ENCODE data around the gene TRIM29. TPM values are rescaled to one million over a fixed set of nuclear protein-coding genes. Genes with fewer than 3 reads are reported as not detected.

TRIM29 gene
- total and polyA plus RNA-seq, 2 experiments from 2014 or later: 0.28 TPM; not detected in 1

DNA sequence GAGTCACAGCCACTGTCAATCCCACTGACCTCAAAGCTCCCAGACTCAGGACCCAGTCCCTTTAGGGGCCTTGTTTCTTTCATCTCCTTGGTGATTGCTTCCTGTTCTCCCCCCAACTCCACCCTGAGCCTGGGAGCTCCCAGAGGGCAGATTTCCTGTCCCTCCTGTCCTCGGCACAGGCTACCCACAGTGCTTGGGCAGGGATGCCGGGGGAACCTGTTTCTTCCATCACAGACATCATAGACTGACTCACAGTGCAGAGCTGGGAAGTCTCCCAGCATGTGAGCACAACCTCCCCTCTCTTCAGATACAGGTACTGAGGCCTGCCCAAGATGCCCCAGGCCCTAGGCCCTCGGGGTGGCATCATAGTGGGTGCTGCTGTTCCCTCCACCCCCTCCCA lies 16.6 kb downstream of the TRIM29 start:
- H2AFZ ChIP-seq: no peak overlapping the region
- H3K27ac ChIP-seq (ENCODE audit: low read depth): no peak overlapping the region
- DNase-seq (ENCODE audit: low spot score): no peak
- Mint-ChIP-seq H3K36me3 (ENCODE audit: low read depth) (no peaks in the 10 kb centered on the region; the same call in 2 of the 3 replicates), H3K4me1 (peaks cover 12% of the 10 kb centered on the region), H3K27ac (no peak overlapping the region), H3K9me3 (peaks cover 2% of the 10 kb centered on the region; the same call in 2 of the 3 replicates), H3K27me3 (ENCODE audit: insufficient read depth, low read depth, poor library complexity) (peaks cover 14% of the 10 kb centered on the region), H3K4me3 (no peak overlapping the region; the same call in 2 of the 3 replicates)
- H4K20me1 ChIP-seq (replicated peaks; ENCODE audit: insufficient read depth): no peaks in the 10 kb centered on the region
- no peak for ATAC-seq
- H3K36me3 ChIP-seq (ENCODE audit: insufficient read depth): no peaks in the 10 kb centered on the region
- H3K4me1 ChIP-seq (ENCODE audit: insufficient read depth): no peaks in the 10 kb centered on the region
- H3K79me2 ChIP-seq (replicated peaks; ENCODE audit: insufficient read depth): no peaks in the 10 kb centered on the region
- no peaks in the 10 kb centered on the region for H3F3A ChIP-seq (replicated peaks; ENCODE audit: low read depth)
- no peaks in the 10 kb centered on the region for H3K9me2 ChIP-seq (ENCODE audit: insufficient read depth)
- H3K27me3 ChIP-seq (ENCODE audit: insufficient read depth): no peaks in the 10 kb centered on the region
- H3K4me3 ChIP-seq: no peak overlapping the region
- H3K4me2 ChIP-seq: no peak overlapping the region
- TF ChIP-seq, protein P1, sequence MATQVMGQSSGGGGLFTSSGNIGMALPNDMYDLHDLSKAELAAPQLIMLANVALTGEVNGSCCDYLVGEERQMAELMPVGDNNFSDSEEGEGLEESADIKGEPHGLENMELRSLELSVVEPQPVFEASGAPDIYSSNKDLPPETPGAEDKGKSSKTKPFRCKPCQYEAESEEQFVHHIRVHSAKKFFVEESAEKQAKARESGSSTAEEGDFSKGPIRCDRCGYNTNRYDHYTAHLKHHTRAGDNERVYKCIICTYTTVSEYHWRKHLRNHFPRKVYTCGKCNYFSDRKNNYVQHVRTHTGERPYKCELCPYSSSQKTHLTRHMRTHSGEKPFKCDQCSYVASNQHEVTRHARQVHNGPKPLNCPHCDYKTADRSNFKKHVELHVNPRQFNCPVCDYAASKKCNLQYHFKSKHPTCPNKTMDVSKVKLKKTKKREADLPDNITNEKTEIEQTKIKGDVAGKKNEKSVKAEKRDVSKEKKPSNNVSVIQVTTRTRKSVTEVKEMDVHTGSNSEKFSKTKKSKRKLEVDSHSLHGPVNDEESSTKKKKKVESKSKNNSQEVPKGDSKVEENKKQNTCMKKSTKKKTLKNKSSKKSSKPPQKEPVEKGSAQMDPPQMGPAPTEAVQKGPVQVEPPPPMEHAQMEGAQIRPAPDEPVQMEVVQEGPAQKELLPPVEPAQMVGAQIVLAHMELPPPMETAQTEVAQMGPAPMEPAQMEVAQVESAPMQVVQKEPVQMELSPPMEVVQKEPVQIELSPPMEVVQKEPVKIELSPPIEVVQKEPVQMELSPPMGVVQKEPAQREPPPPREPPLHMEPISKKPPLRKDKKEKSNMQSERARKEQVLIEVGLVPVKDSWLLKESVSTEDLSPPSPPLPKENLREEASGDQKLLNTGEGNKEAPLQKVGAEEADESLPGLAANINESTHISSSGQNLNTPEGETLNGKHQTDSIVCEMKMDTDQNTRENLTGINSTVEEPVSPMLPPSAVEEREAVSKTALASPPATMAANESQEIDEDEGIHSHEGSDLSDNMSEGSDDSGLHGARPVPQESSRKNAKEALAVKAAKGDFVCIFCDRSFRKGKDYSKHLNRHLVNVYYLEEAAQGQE (IDR thresholded peaks at IDR 0.05; ENCODE audit: unreplicated experiment): no peak
- no peak for TF ChIP-seq CREB1 (CRISPR knock-in tag; IDR thresholded peaks at IDR 0.05; ENCODE audit: low read depth)
- TF ChIP-seq, protein P2, sequence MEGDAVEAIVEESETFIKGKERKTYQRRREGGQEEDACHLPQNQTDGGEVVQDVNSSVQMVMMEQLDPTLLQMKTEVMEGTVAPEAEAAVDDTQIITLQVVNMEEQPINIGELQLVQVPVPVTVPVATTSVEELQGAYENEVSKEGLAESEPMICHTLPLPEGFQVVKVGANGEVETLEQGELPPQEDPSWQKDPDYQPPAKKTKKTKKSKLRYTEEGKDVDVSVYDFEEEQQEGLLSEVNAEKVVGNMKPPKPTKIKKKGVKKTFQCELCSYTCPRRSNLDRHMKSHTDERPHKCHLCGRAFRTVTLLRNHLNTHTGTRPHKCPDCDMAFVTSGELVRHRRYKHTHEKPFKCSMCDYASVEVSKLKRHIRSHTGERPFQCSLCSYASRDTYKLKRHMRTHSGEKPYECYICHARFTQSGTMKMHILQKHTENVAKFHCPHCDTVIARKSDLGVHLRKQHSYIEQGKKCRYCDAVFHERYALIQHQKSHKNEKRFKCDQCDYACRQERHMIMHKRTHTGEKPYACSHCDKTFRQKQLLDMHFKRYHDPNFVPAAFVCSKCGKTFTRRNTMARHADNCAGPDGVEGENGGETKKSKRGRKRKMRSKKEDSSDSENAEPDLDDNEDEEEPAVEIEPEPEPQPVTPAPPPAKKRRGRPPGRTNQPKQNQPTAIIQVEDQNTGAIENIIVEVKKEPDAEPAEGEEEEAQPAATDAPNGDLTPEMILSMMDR (conservative IDR thresholded peaks at IDR 0.05; ENCODE audit: low read depth in 2 of 2): no peak
- TF ChIP-seq, protein P3, sequence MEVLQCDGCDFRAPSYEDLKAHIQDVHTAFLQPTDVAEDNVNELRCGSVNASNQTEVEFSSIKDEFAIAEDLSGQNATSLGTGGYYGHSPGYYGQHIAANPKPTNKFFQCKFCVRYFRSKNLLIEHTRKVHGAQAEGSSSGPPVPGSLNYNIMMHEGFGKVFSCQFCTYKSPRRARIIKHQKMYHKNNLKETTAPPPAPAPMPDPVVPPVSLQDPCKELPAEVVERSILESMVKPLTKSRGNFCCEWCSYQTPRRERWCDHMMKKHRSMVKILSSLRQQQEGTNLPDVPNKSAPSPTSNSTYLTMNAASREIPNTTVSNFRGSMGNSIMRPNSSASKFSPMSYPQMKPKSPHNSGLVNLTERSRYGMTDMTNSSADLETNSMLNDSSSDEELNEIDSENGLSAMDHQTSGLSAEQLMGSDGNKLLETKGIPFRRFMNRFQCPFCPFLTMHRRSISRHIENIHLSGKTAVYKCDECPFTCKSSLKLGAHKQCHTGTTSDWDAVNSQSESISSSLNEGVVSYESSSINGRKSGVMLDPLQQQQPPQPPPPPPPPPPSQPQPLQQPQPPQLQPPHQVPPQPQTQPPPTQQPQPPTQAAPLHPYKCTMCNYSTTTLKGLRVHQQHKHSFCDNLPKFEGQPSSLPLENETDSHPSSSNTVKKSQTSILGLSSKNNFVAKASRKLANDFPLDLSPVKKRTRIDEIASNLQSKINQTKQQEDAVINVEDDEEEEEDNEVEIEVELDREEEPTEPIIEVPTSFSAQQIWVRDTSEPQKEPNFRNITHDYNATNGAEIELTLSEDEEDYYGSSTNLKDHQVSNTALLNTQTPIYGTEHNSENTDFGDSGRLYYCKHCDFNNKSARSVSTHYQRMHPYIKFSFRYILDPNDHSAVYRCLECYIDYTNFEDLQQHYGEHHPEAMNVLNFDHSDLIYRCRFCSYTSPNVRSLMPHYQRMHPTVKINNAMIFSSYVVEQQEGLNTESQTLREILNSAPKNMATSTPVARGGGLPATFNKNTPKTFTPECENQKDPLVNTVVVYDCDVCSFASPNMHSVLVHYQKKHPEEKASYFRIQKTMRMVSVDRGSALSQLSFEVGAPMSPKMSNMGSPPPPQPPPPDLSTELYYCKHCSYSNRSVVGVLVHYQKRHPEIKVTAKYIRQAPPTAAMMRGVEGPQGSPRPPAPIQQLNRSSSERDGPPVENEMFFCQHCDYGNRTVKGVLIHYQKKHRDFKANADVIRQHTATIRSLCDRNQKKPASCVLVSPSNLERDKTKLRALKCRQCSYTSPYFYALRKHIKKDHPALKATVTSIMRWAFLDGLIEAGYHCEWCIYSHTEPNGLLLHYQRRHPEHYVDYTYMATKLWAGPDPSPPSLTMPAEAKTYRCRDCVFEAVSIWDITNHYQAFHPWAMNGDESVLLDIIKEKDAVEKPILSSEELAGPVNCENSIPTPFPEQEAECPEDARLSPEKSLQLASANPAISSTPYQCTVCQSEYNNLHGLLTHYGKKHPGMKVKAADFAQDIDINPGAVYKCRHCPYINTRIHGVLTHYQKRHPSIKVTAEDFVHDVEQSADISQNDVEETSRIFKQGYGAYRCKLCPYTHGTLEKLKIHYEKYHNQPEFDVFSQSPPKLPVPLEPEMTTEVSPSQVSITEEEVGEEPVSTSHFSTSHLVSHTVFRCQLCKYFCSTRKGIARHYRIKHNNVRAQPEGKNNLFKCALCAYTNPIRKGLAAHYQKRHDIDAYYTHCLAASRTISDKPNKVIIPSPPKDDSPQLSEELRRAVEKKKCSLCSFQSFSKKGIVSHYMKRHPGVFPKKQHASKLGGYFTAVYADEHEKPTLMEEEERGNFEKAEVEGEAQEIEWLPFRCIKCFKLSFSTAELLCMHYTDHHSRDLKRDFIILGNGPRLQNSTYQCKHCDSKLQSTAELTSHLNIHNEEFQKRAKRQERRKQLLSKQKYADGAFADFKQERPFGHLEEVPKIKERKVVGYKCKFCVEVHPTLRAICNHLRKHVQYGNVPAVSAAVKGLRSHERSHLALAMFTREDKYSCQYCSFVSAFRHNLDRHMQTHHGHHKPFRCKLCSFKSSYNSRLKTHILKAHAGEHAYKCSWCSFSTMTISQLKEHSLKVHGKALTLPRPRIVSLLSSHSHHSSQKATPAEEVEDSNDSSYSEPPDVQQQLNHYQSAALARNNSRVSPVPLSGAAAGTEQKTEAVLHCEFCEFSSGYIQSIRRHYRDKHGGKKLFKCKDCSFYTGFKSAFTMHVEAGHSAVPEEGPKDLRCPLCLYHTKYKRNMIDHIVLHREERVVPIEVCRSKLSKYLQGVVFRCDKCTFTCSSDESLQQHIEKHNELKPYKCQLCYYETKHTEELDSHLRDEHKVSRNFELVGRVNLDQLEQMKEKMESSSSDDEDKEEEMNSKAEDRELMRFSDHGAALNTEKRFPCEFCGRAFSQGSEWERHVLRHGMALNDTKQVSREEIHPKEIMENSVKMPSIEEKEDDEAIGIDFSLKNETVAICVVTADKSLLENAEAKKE (CRISPR knock-in tag; IDR thresholded peaks at IDR 0.05): no peak
- no peak for TF ChIP-seq EZH2 (IDR thresholded peaks at IDR 0.05; ENCODE audit: low read depth, unreplicated experiment)
- no peak for TF ChIP-seq POLR2AphosphoS5 (IDR thresholded peaks at IDR 0.05; ENCODE audit: low read depth)
- no peak for TF ChIP-seq EZH2phosphoT487 (IDR thresholded peaks at IDR 0.05; ENCODE audit: unreplicated experiment)
- TF ChIP-seq, protein P4, sequence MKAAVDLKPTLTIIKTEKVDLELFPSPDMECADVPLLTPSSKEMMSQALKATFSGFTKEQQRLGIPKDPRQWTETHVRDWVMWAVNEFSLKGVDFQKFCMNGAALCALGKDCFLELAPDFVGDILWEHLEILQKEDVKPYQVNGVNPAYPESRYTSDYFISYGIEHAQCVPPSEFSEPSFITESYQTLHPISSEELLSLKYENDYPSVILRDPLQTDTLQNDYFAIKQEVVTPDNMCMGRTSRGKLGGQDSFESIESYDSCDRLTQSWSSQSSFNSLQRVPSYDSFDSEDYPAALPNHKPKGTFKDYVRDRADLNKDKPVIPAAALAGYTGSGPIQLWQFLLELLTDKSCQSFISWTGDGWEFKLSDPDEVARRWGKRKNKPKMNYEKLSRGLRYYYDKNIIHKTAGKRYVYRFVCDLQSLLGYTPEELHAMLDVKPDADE (IDR thresholded peaks at IDR 0.05): no peak
- no peak for TF ChIP-seq ZNF114 (CRISPR knock-in tag; IDR thresholded peaks at IDR 0.05)
- no peak for TF ChIP-seq NANOG (IDR thresholded peaks at IDR 0.05; ENCODE audit: borderline replicate concordance)
- TF ChIP-seq STAT1 (IDR thresholded peaks at IDR 0.05; ENCODE audit: unreplicated experiment): no peak
- no peak for TF ChIP-seq ZNF331 (CRISPR knock-in tag; IDR thresholded peaks at IDR 0.05; ENCODE audit: low read depth)
